ENCODE data around the gene OBI1.

OBI1 gene

DNA sequence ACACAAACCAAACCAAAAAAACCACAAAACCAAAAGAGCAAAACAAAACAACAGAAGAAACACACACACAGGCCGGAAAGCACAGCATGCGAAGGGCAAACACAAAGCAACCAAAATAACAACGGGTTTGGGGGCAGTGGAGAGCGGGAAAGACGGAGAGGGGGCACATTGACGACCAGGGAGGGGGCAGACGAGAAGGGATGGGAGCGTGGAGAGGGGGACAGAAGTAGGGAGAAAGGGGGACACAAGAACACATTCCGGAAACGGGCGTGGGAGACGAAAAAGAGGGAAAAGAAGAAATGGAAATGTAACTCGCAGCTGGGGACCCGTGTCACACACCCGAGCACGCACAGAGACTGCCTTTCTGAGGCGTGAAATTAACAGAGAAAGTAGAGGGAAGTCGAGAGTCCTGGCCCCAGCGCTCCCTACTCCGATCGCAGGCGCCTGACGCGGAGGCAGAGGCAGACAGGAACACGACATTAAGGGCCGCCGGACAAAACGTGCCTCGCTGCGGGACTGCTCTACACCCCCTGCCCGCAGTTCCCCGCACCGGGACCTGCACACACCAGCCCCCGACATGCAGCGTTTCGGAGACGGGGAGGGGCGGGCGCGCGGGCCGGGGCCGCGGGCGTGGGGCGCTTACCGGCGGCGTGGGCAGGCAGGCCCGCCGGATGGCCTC, 56.3 kb downstream of the OBI1 start:
- DNase-seq (ENCODE audit: low spot score) = no peak

DNA sequence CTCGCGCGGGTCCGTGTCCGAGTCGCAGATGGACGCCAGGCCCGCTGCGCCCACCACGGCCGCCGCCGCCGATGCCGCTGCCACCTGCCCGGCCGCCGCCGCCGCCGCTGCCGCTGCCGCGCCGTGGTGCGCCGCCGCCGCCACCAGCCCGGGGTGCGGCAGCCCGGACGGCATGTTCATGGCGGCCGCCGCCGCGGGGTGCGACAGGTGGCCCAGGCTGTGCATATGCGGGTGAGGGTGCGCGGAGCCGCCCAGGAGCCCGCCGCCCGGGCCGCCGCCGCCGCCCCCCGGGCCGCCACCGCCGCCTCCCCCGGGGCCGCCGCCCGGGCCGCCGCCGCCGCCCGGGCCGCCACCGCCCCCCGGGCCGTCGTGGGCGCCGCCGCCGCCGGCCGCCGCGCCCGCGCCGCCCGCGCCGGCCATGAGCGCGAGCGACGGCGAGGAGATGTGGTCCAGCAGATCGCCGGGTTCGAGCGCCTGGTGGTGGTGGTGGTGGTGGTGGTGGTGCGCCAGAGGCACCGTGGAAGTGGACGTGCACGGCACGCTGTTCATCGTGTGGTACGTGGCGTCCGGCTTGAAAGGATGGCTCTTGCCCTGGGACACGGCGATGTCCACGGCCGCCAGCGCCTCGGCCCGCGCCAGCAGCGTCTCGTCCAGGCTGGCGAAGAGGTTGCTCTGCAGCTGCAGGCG, 56.9 kb downstream of the OBI1 start:
- no peak for DNase-seq (ENCODE audit: low spot score)

DNA sequence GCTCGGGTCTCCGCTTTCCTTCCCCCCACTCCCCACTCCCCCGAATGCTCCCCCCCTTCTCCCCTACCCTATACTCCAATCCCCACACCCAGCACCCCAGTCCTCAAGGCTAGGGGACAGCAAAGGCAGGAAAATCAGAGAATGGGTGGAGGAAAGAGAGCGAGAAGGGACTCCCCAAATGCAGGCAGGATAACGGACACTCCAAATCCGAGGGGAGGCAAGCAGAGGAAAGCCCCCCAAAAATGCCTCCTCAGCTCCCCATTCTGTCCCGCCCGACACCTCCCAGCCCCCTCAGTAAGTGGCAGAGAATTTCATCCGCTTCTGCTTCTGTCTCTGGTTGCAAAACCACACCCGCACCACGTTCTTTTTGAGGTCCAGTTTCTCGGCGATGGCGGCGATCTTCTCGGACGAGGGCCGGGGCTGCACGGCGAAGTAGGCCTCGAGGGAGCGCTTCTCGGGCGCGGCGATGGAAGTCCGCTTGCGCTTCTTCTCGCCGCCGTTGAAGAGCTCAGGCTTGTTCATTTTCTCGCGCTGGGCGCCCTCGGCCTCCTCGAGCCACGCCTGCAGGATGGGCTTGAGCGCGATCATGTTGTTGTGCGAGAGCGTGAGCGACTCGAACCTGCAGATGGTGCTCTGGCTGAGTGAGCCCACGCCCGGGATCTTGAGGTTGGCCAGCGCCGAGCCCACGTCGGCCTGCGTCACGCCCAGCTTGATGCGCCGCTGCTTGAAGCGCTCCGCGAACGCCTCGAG, 57.7 kb downstream of the OBI1 start:
- DNase-seq (ENCODE audit: low spot score) = no peak

DNA sequence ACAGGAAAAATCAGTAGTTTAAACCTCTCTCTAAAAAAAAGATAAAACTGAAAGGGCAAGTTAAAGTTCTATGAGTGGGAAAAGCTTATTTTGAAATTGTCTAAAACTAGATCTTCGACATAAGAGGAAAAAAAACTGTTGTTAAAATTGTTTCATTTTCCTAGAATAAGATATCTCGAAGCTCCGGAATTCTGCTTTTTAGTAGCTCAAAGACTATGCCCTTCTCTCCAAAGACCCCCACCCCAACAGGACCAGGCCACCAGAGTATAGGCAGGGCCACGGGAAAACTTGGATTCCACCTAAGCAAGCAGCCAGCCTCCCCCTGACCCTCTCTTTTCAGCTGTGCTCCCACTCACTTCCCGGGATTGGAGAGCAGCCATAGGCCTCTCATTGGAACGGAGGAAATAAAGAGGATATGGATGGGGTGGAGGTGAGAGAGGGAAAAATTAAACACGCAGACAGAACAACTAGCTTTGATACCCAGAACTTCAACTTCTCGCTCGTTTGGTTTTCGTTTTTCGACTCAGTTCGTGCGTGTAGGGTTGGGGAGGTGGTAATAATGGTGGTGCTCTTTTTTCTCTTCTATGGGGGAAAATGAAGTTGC, 58.6 kb downstream of the OBI1 start:
- no peak for DNase-seq (ENCODE audit: low spot score)

- no peak for DNase-seq (ENCODE audit: low spot score)
Measured at GRCh38 chr13:78599645-78600279, 59.2 kb downstream of the OBI1 start.

DNA sequence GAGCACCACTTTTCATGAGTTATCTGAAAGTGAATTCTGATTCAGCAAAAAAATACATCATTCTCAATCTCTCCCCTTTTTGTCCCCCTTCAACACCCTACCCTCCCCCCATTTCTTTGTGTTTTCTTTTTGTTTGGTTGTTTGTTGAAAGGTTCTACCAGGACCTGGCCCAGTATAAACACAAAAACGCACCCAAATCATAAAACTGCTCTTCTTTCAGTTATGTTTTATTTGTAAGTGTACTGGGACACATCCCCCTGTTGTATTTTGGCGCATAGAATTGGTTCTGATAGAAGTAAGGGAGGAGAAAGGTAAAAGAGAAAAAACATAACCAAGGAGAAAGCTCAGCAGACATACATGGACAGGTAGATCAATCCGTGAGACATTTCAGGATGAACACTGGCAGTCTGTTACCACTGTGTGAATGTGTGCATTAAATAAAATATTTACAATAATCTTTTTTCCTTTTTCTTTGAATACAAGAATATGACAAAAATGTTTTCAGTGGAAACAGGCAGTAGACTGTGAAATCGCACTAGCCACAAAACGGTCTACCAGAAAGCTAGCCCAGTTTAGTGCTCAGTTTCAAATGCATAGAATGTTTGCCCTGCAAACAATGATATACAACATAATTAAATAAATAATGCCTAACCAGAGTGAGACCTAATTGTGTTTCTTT, 59.9 kb downstream of the OBI1 start:
- no peak for DNase-seq (ENCODE audit: low spot score)

DNA sequence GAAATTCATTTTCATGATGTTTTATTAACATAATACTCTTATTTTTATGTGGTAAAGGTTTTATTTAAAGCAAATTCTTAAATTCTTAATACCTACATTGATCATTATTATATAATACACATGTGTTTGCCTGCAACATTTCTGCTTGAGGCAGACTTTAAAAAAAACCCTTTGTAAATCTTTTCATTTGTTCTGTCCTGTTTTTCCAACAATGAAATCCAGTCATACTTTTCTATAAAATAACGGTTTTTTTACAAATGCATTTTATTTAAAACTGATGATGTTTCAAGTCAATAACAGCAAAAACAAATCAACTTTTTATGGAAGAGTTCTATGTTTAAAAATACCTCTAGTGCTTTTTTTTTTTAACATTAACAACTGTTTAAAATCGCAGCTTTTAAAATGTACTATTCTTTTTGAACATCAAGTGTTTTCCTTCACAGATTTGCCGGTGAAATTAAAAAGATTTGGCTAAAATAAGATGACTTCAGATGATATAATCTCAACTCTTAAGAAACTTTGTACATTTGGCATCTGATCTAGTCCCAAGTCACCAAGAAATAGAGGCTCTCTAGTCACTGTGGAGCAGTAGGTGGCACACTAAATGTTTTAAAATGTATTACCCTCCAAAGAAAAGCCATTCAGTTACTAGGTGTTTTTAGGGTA, 60.7 kb downstream of the OBI1 start:
- no peak for DNase-seq (ENCODE audit: low spot score)

- no peak for DNase-seq (ENCODE audit: low spot score)
Measured at GRCh38 chr13:78597602-78597932, 61.4 kb downstream of the OBI1 start.

GRCh38 chr13:78596736-78597601, 62.0 kb downstream of the OBI1 start:
- no peak for DNase-seq (ENCODE audit: low spot score)

DNA sequence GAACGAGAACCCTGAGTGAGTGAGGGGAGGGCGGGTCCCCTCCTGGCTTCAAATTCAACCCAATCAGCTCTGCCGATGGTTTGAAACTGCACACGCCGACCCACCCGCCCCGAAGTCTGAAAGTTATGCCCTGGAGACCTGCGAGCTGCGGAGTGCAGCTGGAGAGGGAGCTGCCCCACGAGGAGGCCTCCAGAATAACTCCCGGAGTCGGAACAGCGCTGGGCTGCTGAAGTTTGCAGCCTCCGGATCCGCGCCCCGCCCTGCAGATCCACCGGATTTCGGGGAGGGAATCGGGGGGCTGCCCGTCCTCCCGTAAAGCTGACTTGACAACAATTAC, 62.6 kb downstream of the OBI1 start:
- no peak for DNase-seq (ENCODE audit: low spot score)

GRCh38 chr13:78595495-78596398, 63.2 kb downstream of the OBI1 start:
- no peak for DNase-seq (ENCODE audit: low spot score)

DNA sequence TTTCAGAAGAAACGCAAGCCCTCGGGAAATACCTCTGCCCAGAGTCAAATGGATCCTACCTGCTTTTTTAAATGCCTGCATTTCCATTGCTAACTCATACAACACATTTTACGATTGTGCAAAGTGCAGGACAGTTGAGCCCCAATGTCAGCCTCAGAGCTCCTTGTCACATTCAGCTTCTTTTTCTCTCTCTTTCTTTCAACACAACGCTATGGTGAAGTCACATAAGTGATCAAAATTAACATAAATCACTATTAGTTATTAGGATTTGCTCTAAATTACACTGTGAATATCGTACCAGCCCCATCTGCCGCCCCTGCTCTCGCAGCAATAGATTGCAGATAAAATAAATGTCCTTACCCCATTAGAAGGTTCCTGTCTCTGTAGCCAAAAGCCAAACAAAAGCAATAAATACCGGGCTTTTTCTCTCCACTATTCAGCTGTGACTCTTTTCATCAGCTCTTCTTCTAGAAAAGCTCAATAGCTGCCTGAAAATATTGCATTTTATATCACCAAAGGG, 64.4 kb downstream of the OBI1 start:
- DNase-seq (ENCODE audit: low spot score) = no peak

GRCh38 chr13:78593652-78594455, 65.1 kb downstream of the OBI1 start:
- no peak for DNase-seq (ENCODE audit: low spot score)

- no peak for DNase-seq (ENCODE audit: low spot score)
Measured at GRCh38 chr13:78593129-78593528, 65.8 kb downstream of the OBI1 start.

GRCh38 chr13:78592584-78592983, 66.4 kb downstream of the OBI1 start:
- DNase-seq (ENCODE audit: low spot score) = no peak

DNA sequence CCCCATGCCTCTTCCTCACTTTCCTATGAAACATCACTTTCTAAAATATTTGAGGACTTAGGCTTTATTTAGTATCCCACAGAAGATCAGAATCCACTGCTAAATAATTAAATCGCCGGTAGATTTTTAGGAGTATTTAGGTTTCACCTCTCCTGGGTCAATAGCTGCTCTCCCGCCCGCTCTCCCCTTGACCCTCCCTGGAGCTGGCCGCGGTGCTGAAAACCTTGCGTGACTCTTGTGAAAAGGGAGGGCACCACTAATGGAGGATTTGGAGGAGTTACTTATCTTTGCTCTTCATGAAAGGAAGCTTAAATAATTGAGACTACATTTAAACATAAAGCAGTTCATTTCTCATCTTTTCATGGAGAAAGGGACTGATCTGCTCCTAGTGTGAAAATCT, 69.7 kb downstream of the OBI1 start:
- DNase-seq (ENCODE audit: low spot score) = no peak

DNA sequence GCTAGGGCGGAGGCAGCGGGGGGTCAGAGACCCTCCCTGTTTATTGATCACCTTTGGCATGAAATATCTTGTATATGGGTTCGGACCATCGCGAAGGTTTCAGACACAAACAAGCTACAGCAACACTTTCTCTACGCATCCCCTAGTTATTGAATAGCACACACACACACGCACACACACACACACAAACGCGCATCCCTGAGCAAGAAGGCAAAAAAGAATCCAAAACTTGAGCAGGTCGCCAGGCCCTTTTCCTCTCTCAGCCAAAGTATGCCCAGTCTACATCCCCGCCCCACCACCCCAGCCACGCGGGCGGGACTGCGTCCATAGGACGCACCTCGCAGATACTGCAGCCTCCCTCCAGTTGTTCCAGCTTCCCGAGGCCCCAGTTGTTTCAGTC, 71.6 kb downstream of the OBI1 start:
- no peak for DNase-seq (ENCODE audit: low spot score)

- no peak for DNase-seq (ENCODE audit: low spot score)
Measured at GRCh38 chr13:78586706-78587105, 72.2 kb downstream of the OBI1 start.
